ENCODE measurements around the gene THG1L.

Gene THG1L

GRCh38 chr5:157779221-157779620, 48.0 kb downstream of the THG1L start:
- H3K9me3 ChIP-seq: no peaks in the 10 kb centered on the region
- H3K4me2 ChIP-seq: no peak overlapping the region
- H3K27ac ChIP-seq: no peak overlapping the region
- H3K9ac ChIP-seq: no peak overlapping the region
- H3K4me1 ChIP-seq: peaks cover 21% of the 10 kb centered on the region
- H4K20me1 ChIP-seq: no peaks in the 10 kb centered on the region
- TF ChIP-seq Cebpa-rat (IDR thresholded peaks at IDR 0.05): 0 out of 2 replicates have a peak, but pooled peaks have one; percentile 14
- H3K4me3 ChIP-seq: no peak overlapping the region
- H3K27me3 ChIP-seq: no peaks in the 10 kb centered on the region
- H3K36me3 ChIP-seq: peaks cover 7% of the 10 kb centered on the region; the same call in 1 of the 2 replicates

GRCh38 chr5:157785801-157786200, 54.6 kb downstream of the THG1L start:
- peaks cover 59% of the 10 kb centered on the region for H3K36me3 ChIP-seq
- H3K9me3 ChIP-seq: no peaks in the 10 kb centered on the region
- no peaks in the 10 kb centered on the region for H3K4me1 ChIP-seq
- H3K4me2 ChIP-seq: no peak overlapping the region
- H3K27ac ChIP-seq: no peak overlapping the region
- no peak for TF ChIP-seq Cebpa-rat (IDR thresholded peaks at IDR 0.05)
- H3K4me3 ChIP-seq: no peak overlapping the region
- H4K20me1 ChIP-seq: no peaks in the 10 kb centered on the region
- H3K27me3 ChIP-seq: no peaks in the 10 kb centered on the region
- H3K9ac ChIP-seq: no peak overlapping the region
